WTC11 (cell line): ENCODE data around the gene CWF19L2.

ENCODE experiments used
- ARID4B ChIP-seq: sonication (generic); formaldehyde crosslinking; IDR thresholded peaks from 2 replicates; pipeline ENCODE4 v1.8.0; 2023; ENCODE audit warnings: missing genetic modification reagents, mild to moderate bottlenecking, borderline replicate concordance
- CTCF ChIP-seq: fragments of 200-600 bp; IDR thresholded peaks from 2 replicates; pipeline ENCODE4 v1.8.0; 2022; ENCODE audit warnings: antibody characterized with exemption
- MAX ChIP-seq: sonication (generic); formaldehyde crosslinking; IDR thresholded peaks from 2 replicates; pipeline ENCODE4 v1.8.0; 2022; ENCODE audit warnings: mild to moderate bottlenecking, missing genetic modification reagents
- PREB ChIP-seq: sonication (generic); formaldehyde crosslinking; IDR thresholded peaks from 2 replicates; pipeline ENCODE4 v1.8.1; 2022; ENCODE audit warnings: mild to moderate bottlenecking, missing genetic modification reagents, moderate library complexity, borderline replicate concordance
- TEAD4 ChIP-seq: sonication (generic); formaldehyde crosslinking; IDR thresholded peaks from 2 replicates; pipeline ENCODE4 v1.8.0; 2022; ENCODE audit warnings: mild to moderate bottlenecking, missing genetic modification reagents
- ZNF532 ChIP-seq: fragments of 250-450 bp; sonication (Bioruptor Pico); IDR thresholded peaks from 2 replicates; pipeline ENCODE4 v1.9.0; 2021; ENCODE audit warnings: mild to moderate bottlenecking, borderline replicate concordance

GRCh38 chr11:107501713-107502112 is 44.1 kb upstream of the CWF19L2 start:
- TF ChIP-seq TEAD4 (CRISPR knock-in tag) = no peak
- TF ChIP-seq ARID4B = no peak
- TF ChIP-seq CTCF = no peak
- no peak for TF ChIP-seq ZNF532 (CRISPR knock-in tag)
- no peak for TF ChIP-seq MAX (CRISPR knock-in tag)
- no peak for TF ChIP-seq PREB (CRISPR knock-in tag)
